Measurements from ENCODE around the gene FUOM. TPM values are rescaled to one million over a fixed set of nuclear protein-coding genes. Genes with fewer than 3 reads are reported as not detected.
"Not testable (repeated sequence)": the region's sequence is repeated elsewhere in the genome, so short reads cannot be mapped to it uniquely, and the experiment has no call there.

FUOM gene
- polyA plus RNA-seq, 4 donors: 17.8 to 29.0 (median 21.9) TPM

GRCh38 chr10:133336118-133336576 lies 21.7 kb downstream of the FUOM start:
- no peak for DNase-seq (ENCODE audit: low read depth in 4 of 4, low spot score in 2 of 4)

GRCh38 chr10:133335246-133336117 lies 22.3 kb downstream of the FUOM start:
- DNase-seq (ENCODE audit: low read depth in 4 of 4, low spot score in 2 of 4): peak in 1 of 4 donors; percentile 59

- no peak for DNase-seq (ENCODE audit: low read depth in 4 of 4, low spot score in 2 of 4)
Measured at GRCh38 chr10:133334503-133335245, 23.1 kb downstream of the FUOM start.

GRCh38 chr10:133332936-133333699 lies 24.7 kb downstream of the FUOM start:
- no peak for DNase-seq (ENCODE audit: low read depth in 4 of 4, low spot score in 2 of 4)

GRCh38 chr10:133329491-133330202 lies 28.2 kb downstream of the FUOM start:
- DNase-seq (ENCODE audit: low read depth in 4 of 4, low spot score in 2 of 4): peak in 2 of 4 donors; percentile 64 to 75

- DNase-seq (ENCODE audit: low read depth in 4 of 4, low spot score in 2 of 4): no peak
Measured at GRCh38 chr10:133328358-133329343, 29.2 kb downstream of the FUOM start.

- no peak for DNase-seq (ENCODE audit: low read depth in 4 of 4, low spot score in 2 of 4)
Measured at GRCh38 chr10:133327651-133328357, 30.0 kb downstream of the FUOM start.

- no peak for DNase-seq (ENCODE audit: low read depth in 4 of 4, low spot score in 2 of 4)
Measured at GRCh38 chr10:133326745-133327650, 30.8 kb downstream of the FUOM start.

GRCh38 chr10:133326223-133326551 lies 31.6 kb downstream of the FUOM start:
- no peak for DNase-seq (ENCODE audit: low read depth in 4 of 4, low spot score in 2 of 4)

- DNase-seq (ENCODE audit: low read depth in 4 of 4, low spot score in 2 of 4): no peak
Measured at GRCh38 chr10:133325440-133326222, 32.2 kb downstream of the FUOM start.

GRCh38 chr10:133324857-133325260 lies 33.0 kb downstream of the FUOM start:
- no peak for DNase-seq (ENCODE audit: low read depth in 4 of 4, low spot score in 2 of 4)

GRCh38 chr10:133324198-133324792 lies 33.5 kb downstream of the FUOM start:
- no peak for DNase-seq (ENCODE audit: low read depth in 4 of 4, low spot score in 2 of 4)

- DNase-seq (ENCODE audit: low read depth in 4 of 4, low spot score in 2 of 4): not testable (repeated sequence)
Measured at GRCh38 chr10:133322064-133322709, 35.6 kb downstream of the FUOM start.

- DNase-seq (ENCODE audit: low read depth in 4 of 4, low spot score in 2 of 4): not testable (repeated sequence)
Measured at GRCh38 chr10:133320852-133321422, 36.9 kb downstream of the FUOM start.

GRCh38 chr10:133318494-133319127 lies 39.2 kb downstream of the FUOM start:
- no peak for DNase-seq (ENCODE audit: low read depth in 4 of 4, low spot score in 2 of 4)
